Common myeloid progenitor, CD34-positive (primary cell): ENCODE results near the gene MARVELD1.

ENCODE experiments used
- CTCF ChIA-PET: fragments of 350-600 bp; sonication (Branson Sonifier 250); formaldehyde crosslinking; loops from one replicate; lab custom pipeline; 2021; ENCODE audit warnings: antibody characterized with exemption; lab: Charles Lee
- POLR2A ChIA-PET: fragments of 350-600 bp; sonication (Branson Sonifier 250); formaldehyde crosslinking; loops from one replicate; lab custom pipeline; 2021; ENCODE audit warnings: antibody characterized with exemption; lab: Charles Lee
- DNase-seq, 3 donors: peaks; one replicate each; pipeline versions ENCODE4 v3.0.0 to v3.0.0-alpha.2; 2013
- H3K27ac ChIP-seq, 2 experiments: 1 replicate in 1 of 2; 2 replicates in 1 of 2; pipeline ENCODE4 v1.7.0; 2013; ENCODE audit warnings: inconsistent platforms in 2 of 2, low read length in 2 of 2, mild to moderate bottlenecking in 2 of 2, low read depth in 1 of 2, moderate library complexity in 1 of 2; ENCODE audit not compliant: severe bottlenecking in 2 of 2, insufficient read depth in 1 of 2, poor library complexity in 1 of 2
- H3K27me3 ChIP-seq, 5 experiments: replicated peaks in 2 of 5; 1 replicate in 3 of 5; 2 replicates in 2 of 5; pipeline versions ENCODE4 v1.6.1 to v1.7.0; 2013; ENCODE audit warnings: low read length in 4 of 5, mild to moderate bottlenecking in 2 of 5, moderate library complexity in 2 of 5, inconsistent platforms in 1 of 5; ENCODE audit not compliant: insufficient read depth in 5 of 5, control insufficient read depth in 4 of 5
- H3K36me3 ChIP-seq, 4 experiments: 1 replicate in 2 of 4; 2 replicates in 2 of 4; pipeline versions ENCODE4 v1.6.1 to v1.7.0; 2013; ENCODE audit warnings: low read length in 3 of 4, control low read depth in 1 of 4, mild to moderate bottlenecking in 1 of 4; ENCODE audit not compliant: control insufficient read depth in 4 of 4, insufficient read depth in 4 of 4
- H3K4me1 ChIP-seq, 4 experiments: 1 replicate in 3 of 4; 2 replicates in 1 of 4; pipeline versions ENCODE4 v1.6.1 to v1.7.1; 2013; ENCODE audit warnings: low read length in 3 of 4, mild to moderate bottlenecking in 3 of 4, control low read depth in 1 of 4, inconsistent platforms in 1 of 4, moderate library complexity in 1 of 4; ENCODE audit not compliant: control insufficient read depth in 4 of 4, insufficient read depth in 4 of 4; ENCODE audit errors: control extremely low read depth in 1 of 4
- H3K4me3 ChIP-seq, 7 experiments: 1 replicate in 4 of 7; 2 replicates in 3 of 7; pipeline versions ENCODE4 v1.5.1 to v1.7.0; 2013; ENCODE audit warnings: mild to moderate bottlenecking in 7 of 7, low read length in 6 of 7, moderate library complexity in 6 of 7, inconsistent platforms in 2 of 7, low read depth in 2 of 7, control low read depth in 1 of 7; ENCODE audit not compliant: insufficient read depth in 4 of 7, control insufficient read depth in 1 of 7; ENCODE audit errors: extremely low read depth in 1 of 7
- H3K9me3 ChIP-seq, 5 experiments: 1 replicate in 4 of 5; 2 replicates in 1 of 5; pipeline versions ENCODE4 v1.6.1 to v1.7.1; 2013; ENCODE audit warnings: low read length in 4 of 5, mild to moderate bottlenecking in 2 of 5, inconsistent platforms in 1 of 5, low read depth in 1 of 5, moderate library complexity in 1 of 5; ENCODE audit not compliant: control insufficient read depth in 4 of 5, insufficient read depth in 2 of 5; ENCODE audit errors: control extremely low read depth in 1 of 5
- WGBS: methylation state at CpG from one replicate; pipeline ENCODE4 v1.1.5; 2013; ENCODE audit not compliant: insufficient coverage; 5-methylcytosine and 5-hydroxymethylcytosine counted together

The MARVELD1 gene

DNA sequence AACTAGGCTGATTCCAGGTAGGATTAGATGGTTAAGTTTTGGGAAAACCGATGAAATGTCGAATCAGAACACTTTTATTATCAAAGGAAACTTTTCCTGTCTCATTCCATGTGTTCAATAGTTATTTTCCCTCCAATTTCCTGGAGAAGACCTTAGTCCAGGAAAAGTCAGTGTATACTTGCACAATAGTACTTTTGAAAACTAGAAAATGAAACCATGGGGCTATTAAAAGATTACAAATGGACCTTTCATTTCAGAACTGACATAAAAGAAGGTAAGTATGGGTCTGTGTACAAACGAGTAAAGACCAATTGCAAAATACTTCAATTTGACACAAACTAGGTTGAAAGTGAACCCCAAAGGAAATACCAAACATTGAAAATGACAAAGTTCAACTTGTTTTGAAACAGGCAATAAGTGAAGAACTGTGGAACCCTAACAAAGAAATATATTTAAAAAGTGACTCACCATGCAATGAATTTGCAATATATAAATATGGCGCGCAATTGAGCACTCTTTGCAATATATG, 28.6 kb upstream of the MARVELD1 start:
- POLR2A ChIA-PET = no interaction called here

GRCh38 chr10:97685395-97685958, 28.1 kb upstream of the MARVELD1 start:
- Histone ChIP-seq H3K27me3 (no peaks in the 10 kb centered on the region), H3K4me1 (peaks cover 0 to 33% (median 23%) of the 10 kb centered on the region in 4 experiments), H3K36me3 (no peaks in the 10 kb centered on the region), H3K9me3 (no peaks in the 10 kb centered on the region), H3K4me3 (no peak overlapping the region), H3K27ac (no peak overlapping the region)
- ChIA-PET CTCF (interaction anchor here (1.7 to 4.2 kb wide), 6 partner anchors 9 to 28 kb away, joined by 4 to 54 read pairs (median 14); partner anchors contain the start of gene MARVELD1), POLR2A (no interaction called here)
- DNase-seq = peak; percentile 22 to 41 (median 34)
- WGBS = 86% methylated on average over 2 of the region's 2 CpGs

More for the DNA sequence above, 28.6 kb upstream of the MARVELD1 start:
- peaks cover 0 to 33% (median 23%) of the 10 kb centered on the region in 4 experiments for H3K4me1 ChIP-seq
- 100% methylated on average over 2 of the region's 5 CpGs for WGBS
- no peak for DNase-seq
- no peaks in the 10 kb centered on the region for H3K9me3 ChIP-seq
- CTCF ChIA-PET = interaction anchor here (1.8 to 4.1 kb wide), 3 partner anchors 8 to 27 kb away, joined by 4 to 54 read pairs (median 24); no protein-coding TSS in a partner anchor
- H3K4me3 ChIP-seq = no peak overlapping the region
- no peaks in the 10 kb centered on the region for H3K36me3 ChIP-seq
- no peak overlapping the region for H3K27ac ChIP-seq
- H3K27me3 ChIP-seq = no peaks in the 10 kb centered on the region

DNA sequence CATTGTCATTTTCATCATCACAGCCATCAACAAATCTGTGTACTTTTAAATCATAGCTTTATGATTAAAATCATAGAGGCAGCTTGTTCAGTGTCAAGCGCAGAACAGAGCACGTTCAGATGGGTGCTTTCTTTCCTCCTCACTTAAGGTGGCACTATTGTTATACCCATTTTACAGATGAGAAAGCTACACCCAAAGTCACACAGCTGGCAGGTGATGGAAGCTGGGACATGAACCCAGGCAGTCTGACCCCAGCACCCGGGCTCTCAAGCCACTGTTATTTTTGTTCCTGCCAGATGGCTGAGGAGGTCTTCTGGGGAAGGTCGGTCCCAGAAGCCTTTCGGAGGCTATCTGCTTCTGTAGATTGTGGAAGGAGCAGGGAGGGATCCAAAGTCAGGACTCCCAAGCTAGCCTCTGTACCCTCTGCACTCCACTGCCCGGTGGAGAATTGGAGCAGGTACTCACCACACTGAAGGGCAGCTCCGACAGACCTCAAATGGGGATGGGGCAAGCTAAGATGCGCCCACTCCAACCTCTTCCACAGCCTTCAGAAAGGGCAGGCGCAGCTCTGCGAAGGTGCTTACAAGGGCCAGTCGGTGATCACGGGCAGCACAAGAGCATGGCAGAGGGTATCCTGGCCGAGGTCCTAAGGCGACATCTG, 27.1 kb upstream of the MARVELD1 start:
- Histone ChIP-seq H3K27ac (peak overlapping the region; percentile 40 to 47), H3K9me3 (no peaks in the 10 kb centered on the region), H3K27me3 (no peaks in the 10 kb centered on the region), H3K4me3 (peak overlapping the region; percentile 51 to 86 (median 74)), H3K4me1 (peaks cover 0 to 33% (median 23%) of the 10 kb centered on the region in 4 experiments), H3K36me3 (no peaks in the 10 kb centered on the region)
- WGBS = 5% methylated on average over 11 of the region's 14 CpGs
- POLR2A ChIA-PET = interaction anchor here (0.8 to 1.8 kb wide), 2 partner anchors 15 to 18 kb away, joined by 3 to 6 read pairs; no protein-coding TSS in a partner anchor
- no peak for DNase-seq
- CTCF ChIA-PET = interaction anchor here (1.2 to 4.2 kb wide), 11 partner anchors 10 to 81 kb away, joined by 3 to 54 read pairs (median 6); partner anchors contain the start of genes MARVELD1 and ZFYVE27

DNA sequence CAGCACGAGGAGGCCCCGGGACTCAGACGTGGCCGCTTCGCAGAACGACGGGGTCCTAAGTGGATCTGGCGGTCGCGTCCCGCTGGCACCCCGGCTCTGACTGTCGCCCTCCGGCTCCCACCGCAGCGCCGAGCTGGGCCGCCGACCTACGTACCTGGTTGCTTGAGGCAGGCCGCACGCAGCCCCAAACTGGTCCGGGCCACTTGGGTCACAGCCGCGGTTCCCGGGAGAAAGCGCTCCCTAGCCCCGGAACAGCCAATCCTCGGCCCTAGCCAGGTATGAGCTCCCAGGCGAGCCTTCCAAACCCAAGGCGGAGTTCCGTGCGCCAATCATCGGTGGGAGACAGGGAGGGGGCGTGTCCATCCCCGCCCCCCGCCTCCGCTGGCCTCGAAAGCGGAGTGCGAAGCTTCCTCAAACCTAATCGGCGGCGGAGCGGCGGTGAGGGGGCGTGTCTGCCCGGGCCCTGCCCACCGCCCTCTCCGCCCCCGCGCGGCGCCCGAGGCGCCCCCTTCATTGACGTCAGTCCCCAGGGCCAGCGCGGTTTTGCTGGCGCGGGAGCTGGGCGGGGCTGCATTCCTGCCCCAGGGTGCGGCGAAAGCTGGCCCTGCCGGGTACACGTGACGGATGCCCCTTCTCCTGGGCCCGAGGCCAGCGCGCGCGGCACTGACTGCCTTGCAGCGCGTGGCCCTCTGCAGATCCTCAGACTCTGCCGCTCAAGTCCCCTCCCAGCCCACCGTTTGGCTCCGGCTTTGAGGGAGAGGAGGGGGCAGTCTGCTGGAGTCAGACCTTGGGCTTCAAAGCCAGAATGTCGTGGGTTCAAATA, 26.4 kb upstream of the MARVELD1 start, which contains the start of gene AVPI1:
Gene AVPI1 (minus strand): TSS at position 280 of the 823 bp plus-strand sequence. CDS start 7,336 bp downstream, outside the sequence.
- peaks cover 0 to 33% (median 23%) of the 10 kb centered on the region in 4 experiments for H3K4me1 ChIP-seq

DNA sequence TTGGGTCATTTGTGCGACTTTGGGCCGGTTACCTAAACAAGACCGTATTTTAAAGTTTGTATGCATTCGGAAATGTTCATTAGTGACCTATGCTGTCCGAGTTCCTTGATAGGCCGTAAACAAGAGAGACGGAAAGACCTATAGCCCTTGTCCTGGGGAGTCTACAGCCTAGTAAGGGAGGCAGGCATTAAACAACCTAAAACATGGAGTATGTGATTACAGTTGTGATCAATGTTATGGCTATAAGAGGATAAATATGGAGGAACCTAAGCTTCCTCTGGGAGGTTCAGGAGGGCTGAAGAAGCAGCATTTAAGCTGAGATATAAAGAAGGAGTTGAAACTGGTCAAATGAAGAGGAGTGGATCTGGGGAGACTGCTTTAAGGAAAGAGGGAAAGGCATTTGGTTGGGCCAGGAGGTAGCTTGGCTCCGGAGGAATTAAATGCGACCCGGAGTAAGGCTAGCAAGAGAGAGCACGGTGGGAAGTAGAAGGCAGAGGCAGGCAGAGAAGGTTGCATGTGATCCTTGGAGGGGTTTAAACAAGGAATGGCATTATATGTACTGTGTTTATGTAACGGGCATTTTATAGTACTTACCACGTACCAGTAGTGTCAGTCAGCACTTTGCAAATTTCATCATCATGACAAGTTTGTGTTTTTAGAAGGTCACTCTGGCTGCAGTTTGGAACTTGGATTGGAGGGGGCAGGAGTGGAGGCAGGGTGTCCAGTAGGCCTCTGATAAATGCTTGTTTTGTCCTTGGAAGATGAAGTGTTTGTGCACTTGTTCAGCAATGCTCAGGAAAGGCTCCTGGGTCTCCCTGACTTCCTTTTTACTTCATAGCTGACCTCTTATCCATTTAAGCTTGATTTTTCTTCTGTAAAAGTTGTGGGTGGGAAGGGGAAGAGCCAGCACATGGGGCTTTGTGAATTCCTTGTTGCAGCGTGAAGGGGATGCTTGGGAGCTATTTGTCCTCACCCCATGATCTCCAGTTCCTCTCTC, 25.4 kb upstream of the MARVELD1 start:
- peak overlapping the region in 1 of 2 experiments; percentile 72 for H3K27ac ChIP-seq
- no peaks in the 10 kb centered on the region for H3K27me3 ChIP-seq
- ChIA-PET POLR2A (interaction anchor here (0.8 to 1.8 kb wide), 3 partner anchors 9 to 26 kb away, joined by 3 to 6 read pairs (median 3); partner anchors contain the start of gene MARVELD1), CTCF (interaction anchor here (0.5 to 6.5 kb wide), 11 partner anchors 9 to 79 kb away, joined by 3 to 54 read pairs (median 4); no protein-coding TSS in a partner anchor)
- peak overlapping the region in 5 of 7 experiments; percentile 31 to 86 (median 84) for H3K4me3 ChIP-seq
- no peaks in the 10 kb centered on the region for H3K9me3 ChIP-seq
- no peaks in the 10 kb centered on the region for H3K36me3 ChIP-seq
- peak in 1 of 3 donors; percentile 8 for DNase-seq
- H3K4me1 ChIP-seq = peaks cover 0 to 33% (median 23%) of the 10 kb centered on the region in 4 experiments
- WGBS = 71% methylated on average over 12 of the region's 14 CpGs

More for the DNA sequence above, 26.4 kb upstream of the MARVELD1 start, which contains the start of gene AVPI1:
- Histone ChIP-seq H3K27me3 (no peaks in the 10 kb centered on the region), H3K4me3 (peak within 1 kb of the TSS; percentile 51 to 86 (median 74)), H3K36me3 (no peaks in the 10 kb centered on the region), H3K9me3 (no peaks in the 10 kb centered on the region), H3K27ac (peak within 1 kb of the TSS; percentile 40 to 72)
- DNase-seq = peak; percentile 96 to 98 (median 98)
- ChIA-PET CTCF (interaction anchor here (1.2 to 6.5 kb wide), 13 partner anchors 10 to 80 kb away, joined by 3 to 54 read pairs (median 6); partner anchors contain the start of genes MARVELD1 and ZFYVE27), POLR2A (interaction anchor here (0.8 to 1.8 kb wide), 3 partner anchors 10 to 17 kb away, joined by 3 to 6 read pairs (median 3); no protein-coding TSS in a partner anchor)
- WGBS = under 1% methylated on average over 65 of the region's 78 CpGs
